D721Med (cell line): ENCODE results near the gene HTR6.

Experiments
- DNase-seq: peaks from one replicate; pipeline ENCODE4 v3.0.0; 2011; ENCODE audit warnings: low spot score; ENCODE audit not compliant: insufficient read length
- FAIRE-seq: peaks from 2 replicates; lab custom pipeline; 2011; peaks lifted over from hg19 to GRCh38; lab: Jason Lieb, UNC
- CTCF ChIP-seq: IDR thresholded peaks from 2 replicates; pipeline ENCODE4 v1.5.1; 2012; ENCODE audit warnings: mild to moderate bottlenecking, control low read depth; ENCODE audit not compliant: insufficient read depth; ENCODE audit errors: missing control alignments

The HTR6 gene

GRCh38 chr1:19639999-19640362, 24.7 kb upstream of the HTR6 start:
- no peak for TF ChIP-seq CTCF
- DNase-seq (no peak), FAIRE-seq (no peak)

GRCh38 chr1:19640363-19641316, 24.0 kb upstream of the HTR6 start:
- no peak for TF ChIP-seq CTCF
- FAIRE-seq (no peak), DNase-seq (no peak)

- DNase-seq (no peak), FAIRE-seq (no peak)
- no peak for TF ChIP-seq CTCF
These were observed 21.6 kb upstream of the HTR6 start for GRCh38 chr1:19643121-19643520.

GRCh38 chr1:19643602-19644394, 20.9 kb upstream of the HTR6 start, which contains the start of gene NBL1:
NBL1 (plus strand) TSS chr1:19644311; CDS start chr1:19655031, 10,720 bp downstream.
- DNase-seq (no peak), FAIRE-seq (no peak)
- TF ChIP-seq CTCF = no peak

- FAIRE-seq = no peak
- DNase-seq = no peak
- no peak for TF ChIP-seq CTCF
These were observed 20.3 kb upstream of the HTR6 start for GRCh38 chr1:19644395-19644680.

- DNase-seq (no peak), FAIRE-seq (no peak)
- TF ChIP-seq CTCF = no peak
These were observed 19.8 kb upstream of the HTR6 start for GRCh38 chr1:19644681-19645410.
